HUES48 (cell line): ENCODE measurements around the gene USP4.

Experiments
- H3K27ac ChIP-seq: one replicate; pipeline ENCODE4 v1.7.0; 2013; ENCODE audit warnings: low read depth, low read length, inconsistent platforms
- H3K27me3 ChIP-seq: 2 replicates; pipeline ENCODE4 v1.6.1; 2013; ENCODE audit warnings: mild to moderate bottlenecking, low read length; ENCODE audit not compliant: control insufficient read depth, insufficient read depth
- H3K36me3 ChIP-seq: 2 replicates; pipeline ENCODE4 v1.6.1; 2013; ENCODE audit warnings: low read length; ENCODE audit not compliant: control insufficient read depth, insufficient read depth
- H3K4me1 ChIP-seq: 2 replicates; pipeline ENCODE4 v1.6.1; 2013; ENCODE audit warnings: mild to moderate bottlenecking, low read length; ENCODE audit not compliant: control insufficient read depth, insufficient read depth
- H3K4me3 ChIP-seq: 2 replicates; pipeline ENCODE4 v1.5.1; 2013; ENCODE audit warnings: mild to moderate bottlenecking, low read depth, low read length
- H3K9ac ChIP-seq: 2 replicates; pipeline ENCODE4 v1.6.1; 2013; ENCODE audit warnings: mild to moderate bottlenecking, low read depth, low read length, moderate library complexity
- H3K9me3 ChIP-seq: 2 replicates; pipeline ENCODE4 v1.6.1; 2013; ENCODE audit warnings: low read length; ENCODE audit not compliant: control insufficient read depth, insufficient read depth

Gene USP4

DNA sequence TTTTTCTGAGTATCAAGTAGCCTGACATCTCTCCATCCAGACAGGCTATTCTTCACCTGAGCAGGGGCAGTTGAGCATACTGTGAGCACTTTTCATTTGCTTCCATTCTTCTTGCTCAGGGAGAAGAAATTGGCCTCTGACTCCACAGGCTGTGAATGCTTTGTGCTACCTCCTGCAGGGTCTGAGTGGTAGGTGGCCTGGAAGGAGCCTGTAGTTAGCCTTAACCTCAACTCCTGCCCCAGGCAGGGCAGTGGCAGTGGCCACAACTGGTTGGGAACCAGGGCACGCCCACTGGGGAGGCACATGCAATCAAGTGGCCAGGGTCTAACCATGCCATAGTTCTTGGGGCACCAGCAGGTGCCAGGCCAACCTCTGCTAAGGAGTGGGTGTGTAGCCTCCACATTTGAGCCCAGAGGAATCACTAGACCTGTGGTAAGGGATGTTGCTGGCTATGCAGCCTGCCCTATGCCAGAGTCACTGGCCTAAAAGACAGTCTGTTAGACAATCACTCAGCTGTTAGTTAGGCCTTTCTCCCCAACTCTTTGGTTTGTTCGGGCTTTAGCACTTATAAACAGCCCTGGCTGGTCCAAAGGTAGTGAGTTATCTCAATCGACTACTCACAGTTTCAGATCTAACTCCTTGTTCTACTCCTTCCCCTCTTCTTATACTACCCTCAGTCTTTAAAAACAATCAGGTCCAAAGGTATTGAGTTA is 70.3 kb downstream of the USP4 start:
- Histone ChIP-seq H3K9ac (no peak overlapping the region), H3K4me1 (no peaks in the 10 kb centered on the region), H3K27me3 (no peaks in the 10 kb centered on the region), H3K36me3 (no peaks in the 10 kb centered on the region), H3K9me3 (no peaks in the 10 kb centered on the region), H3K27ac (no peak overlapping the region), H3K4me3 (no peak overlapping the region)

DNA sequence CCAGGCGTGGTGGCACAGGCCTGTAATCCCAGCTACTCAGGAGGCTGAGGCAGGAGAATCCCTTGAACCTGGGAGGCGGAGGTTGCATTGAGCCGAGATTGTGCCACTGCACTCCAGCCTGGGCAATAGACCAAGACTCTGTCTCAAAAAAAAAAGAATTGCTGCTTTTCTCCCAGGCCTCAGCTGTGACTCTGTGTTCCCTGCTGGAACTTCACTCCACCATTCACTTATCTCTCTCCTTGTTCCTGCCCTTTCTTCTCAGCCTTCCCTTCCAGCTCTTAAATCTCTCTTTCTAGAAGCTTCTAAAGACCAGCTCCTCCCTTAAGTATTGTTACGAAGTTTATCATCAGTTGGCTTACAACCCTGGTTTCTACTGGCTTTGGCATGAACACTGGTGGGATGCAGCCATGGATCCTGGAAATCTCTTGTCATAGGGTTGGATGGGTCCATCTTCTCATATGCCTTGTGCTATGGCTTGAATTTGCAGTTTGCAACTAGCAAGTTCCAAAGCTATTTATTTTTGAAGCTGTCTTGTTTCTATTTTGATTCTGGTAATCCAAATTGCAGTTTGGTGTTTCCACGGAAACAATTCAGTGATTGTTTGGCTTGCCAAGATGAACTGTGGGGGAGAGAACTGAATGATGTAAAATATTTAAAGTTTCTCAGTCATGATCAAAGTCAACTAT is 73.3 kb downstream of the USP4 start:
- Histone ChIP-seq H3K4me3 (no peak overlapping the region), H3K4me1 (no peaks in the 10 kb centered on the region), H3K9me3 (no peaks in the 10 kb centered on the region), H3K27me3 (no peaks in the 10 kb centered on the region), H3K9ac (no peak overlapping the region), H3K36me3 (no peaks in the 10 kb centered on the region), H3K27ac (no peak overlapping the region)

DNA sequence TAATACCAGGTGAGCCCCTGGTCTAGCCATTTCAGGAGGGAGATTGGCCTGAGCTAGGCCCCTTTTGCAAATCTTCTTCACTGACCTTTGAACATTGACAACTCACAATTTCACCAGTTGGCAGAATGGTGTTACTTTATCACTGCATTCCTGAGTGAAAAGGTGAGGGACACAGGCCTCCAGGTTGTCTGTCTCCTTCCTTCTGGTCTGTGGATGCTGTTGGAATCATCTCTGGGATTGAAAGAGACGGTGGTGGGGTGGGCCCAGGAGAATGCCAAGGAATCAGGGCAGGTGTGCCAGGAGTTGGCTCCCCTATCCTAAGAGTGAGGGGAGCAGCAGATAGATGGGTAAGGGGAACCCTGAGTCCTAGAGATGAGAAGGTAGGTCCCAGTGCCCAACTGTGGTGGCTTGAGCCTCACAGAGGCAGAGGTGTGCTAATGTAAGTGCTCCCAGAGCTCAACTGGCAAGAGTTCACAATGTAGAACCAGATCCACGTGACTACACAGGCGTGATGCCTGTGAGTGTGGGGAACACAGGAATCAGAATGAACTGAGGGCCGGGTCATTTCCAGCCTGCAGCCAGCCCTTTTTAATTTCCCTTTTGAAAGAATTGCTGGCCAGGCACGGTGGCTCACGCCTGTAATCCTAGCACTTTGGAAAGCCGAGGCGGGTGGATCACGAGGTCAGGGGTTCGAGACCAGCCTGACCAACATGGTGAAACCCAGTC is 74.0 kb downstream of the USP4 start:
- Histone ChIP-seq H3K27ac (no peak overlapping the region), H3K9me3 (no peaks in the 10 kb centered on the region), H3K9ac (no peak overlapping the region), H3K36me3 (no peaks in the 10 kb centered on the region), H3K27me3 (no peaks in the 10 kb centered on the region), H3K4me3 (no peak overlapping the region), H3K4me1 (no peaks in the 10 kb centered on the region)

DNA sequence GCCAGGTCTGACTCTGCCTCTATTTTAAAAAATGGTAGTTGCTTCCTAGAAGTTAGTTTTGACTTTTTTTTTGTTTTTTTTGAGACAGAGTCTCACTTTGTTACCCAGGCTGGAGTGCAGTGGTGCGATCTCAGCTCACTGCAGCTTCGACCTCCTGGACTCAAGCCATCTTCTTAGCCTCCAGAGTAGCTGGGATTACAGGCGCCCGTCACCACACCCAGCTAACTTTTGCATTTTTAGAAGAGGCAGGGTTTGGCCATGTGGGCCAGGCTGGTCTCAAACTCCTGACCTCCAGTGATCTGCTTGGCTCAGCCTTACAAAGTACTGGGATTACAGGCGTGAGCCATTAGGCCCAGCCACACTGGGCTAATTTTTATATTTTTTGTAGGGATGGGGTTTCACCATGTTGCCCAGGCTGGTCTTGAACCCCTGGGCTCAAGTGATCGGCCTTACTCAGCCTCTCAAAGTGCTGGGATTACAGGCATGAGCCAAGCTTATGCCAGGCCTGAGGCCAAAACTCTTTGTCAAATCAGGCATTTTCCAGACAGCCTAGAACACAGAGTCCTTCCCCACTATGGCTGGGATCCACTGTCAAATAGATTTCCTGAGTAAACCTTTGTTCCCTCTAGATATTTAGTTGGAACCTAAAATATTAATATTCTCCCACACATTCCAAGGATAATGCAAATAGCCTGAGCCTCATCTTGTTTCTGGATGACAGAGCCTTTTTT is 76.5 kb downstream of the USP4 start:
- H3K36me3 ChIP-seq = no peaks in the 10 kb centered on the region
- no peak overlapping the region for H3K4me3 ChIP-seq
- no peaks in the 10 kb centered on the region for H3K9me3 ChIP-seq
- H3K4me1 ChIP-seq = no peaks in the 10 kb centered on the region
- H3K9ac ChIP-seq = no peak overlapping the region
- H3K27me3 ChIP-seq = no peaks in the 10 kb centered on the region
- H3K27ac ChIP-seq = no peak overlapping the region

DNA sequence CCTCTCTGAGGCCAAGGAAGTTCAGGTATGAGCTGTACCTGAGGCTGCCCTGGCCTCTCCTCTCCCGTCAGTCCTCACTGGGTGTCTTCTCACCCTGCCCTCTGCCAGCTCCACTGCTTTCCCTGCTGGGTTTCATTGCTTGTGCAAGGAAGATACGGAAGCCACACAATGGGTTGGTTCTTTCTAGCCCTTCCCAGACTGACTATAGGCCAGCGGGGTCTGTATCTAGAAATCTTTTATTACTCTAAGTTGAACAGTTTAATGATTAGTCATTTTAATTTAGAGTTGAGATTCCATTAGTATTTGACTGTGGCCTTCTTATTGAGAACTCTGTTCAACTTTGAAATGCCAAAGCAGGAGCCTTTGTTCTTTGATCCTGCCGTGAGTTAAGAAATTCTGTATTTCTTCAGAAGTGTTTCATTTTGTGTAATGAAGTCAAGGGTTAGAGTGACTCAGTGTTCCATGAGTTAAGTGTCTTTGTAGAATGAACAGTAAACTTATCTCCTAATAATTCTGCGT is 79.0 kb downstream of the USP4 start:
- no peaks in the 10 kb centered on the region for H3K36me3 ChIP-seq
- no peaks in the 10 kb centered on the region for H3K27me3 ChIP-seq
- H3K27ac ChIP-seq = no peak overlapping the region
- no peak overlapping the region for H3K9ac ChIP-seq
- H3K9me3 ChIP-seq = no peaks in the 10 kb centered on the region
- H3K4me3 ChIP-seq = no peak overlapping the region
- no peaks in the 10 kb centered on the region for H3K4me1 ChIP-seq

DNA sequence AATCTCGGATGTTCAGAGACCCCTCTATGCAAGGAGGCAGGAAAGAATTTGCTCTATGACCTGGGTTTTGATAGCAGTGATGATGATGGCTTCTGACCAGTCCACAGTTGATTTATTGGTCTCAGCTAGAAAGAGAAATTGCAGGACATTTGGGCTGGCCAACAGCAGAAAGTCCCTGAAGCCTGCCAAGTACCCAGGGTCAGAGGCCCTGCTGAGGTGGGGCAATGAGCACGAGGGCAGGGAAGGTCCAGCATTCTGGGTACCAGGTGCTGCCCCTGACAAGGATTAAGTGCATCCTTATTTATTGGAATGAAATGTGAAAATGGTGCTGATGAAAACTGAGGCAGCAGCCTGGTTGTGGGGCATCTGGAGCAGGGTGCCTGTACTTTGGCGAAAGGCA is 82.7 kb downstream of the USP4 start:
- H3K9me3 ChIP-seq = no peaks in the 10 kb centered on the region
- no peaks in the 10 kb centered on the region for H3K36me3 ChIP-seq
- H3K4me3 ChIP-seq = no peak overlapping the region
- H3K27me3 ChIP-seq = no peaks in the 10 kb centered on the region
- H3K27ac ChIP-seq = no peak overlapping the region
- H3K4me1 ChIP-seq = no peaks in the 10 kb centered on the region
- H3K9ac ChIP-seq = no peak overlapping the region

DNA sequence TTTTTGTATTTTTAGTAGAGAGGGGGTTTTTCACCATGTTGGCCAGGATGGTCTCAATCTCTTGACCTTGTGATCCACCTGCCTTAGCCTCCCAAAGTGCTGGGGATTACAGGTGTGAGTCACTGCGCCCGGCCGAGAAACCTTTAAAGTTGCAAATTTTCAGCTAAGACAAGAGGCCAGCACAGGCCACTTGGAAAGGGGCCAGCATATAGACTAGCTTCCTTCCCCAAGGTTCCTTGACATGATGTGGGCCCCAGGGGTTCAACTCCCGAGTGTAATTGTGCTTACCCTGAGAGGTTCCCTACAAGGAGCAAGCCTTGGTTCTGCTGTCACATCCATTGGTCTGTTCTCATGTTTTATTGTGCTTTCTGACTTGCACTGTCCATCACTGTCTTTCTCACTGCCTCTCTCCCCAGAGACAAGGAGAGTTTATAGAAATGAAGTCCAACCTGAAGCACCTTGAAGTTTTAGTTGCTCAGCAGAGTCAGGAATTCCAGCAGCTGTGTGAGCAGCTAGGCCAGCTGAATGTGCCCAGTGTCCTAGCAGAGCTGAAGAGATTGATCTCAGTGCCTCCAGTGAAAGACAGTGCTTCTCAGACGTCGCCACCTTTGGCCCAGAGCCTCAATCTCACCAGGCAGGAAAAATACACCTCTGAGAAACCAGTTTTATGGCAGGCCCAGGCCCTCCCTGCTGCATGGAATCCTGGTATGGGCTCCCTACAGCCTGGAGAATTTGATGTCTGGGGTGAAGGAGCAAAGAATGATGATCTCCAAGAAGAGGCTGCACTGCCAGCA is 83.9 kb downstream of the USP4 start:
- H3K27ac ChIP-seq = no peak overlapping the region
- H3K9ac ChIP-seq = no peak overlapping the region
- no peaks in the 10 kb centered on the region for H3K27me3 ChIP-seq
- H3K36me3 ChIP-seq = no peaks in the 10 kb centered on the region
- no peaks in the 10 kb centered on the region for H3K9me3 ChIP-seq
- H3K4me1 ChIP-seq = no peaks in the 10 kb centered on the region
- H3K4me3 ChIP-seq = no peak overlapping the region

DNA sequence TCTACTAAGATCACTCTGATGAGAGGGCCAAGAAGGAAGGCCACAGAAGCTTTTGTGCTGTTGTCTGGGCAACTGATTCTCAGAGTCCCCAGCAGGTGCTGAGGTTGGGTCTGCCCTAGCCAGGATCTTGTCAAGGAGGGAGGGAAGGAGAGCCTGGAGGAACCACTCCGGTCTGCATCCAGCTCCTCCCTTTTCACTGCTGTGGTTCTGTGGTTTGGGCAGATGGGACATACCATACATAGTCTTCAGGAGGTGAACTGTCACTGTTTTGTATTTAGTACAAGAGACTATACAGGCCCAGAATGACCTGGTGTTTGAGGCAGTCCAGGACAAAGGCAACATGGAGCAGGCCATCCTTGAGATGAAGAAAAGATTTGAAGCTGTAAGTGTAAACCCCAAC is 84.7 kb downstream of the USP4 start:
- H3K9me3 ChIP-seq = no peaks in the 10 kb centered on the region
- H3K4me3 ChIP-seq = no peak overlapping the region
- H3K4me1 ChIP-seq = no peaks in the 10 kb centered on the region
- H3K9ac ChIP-seq = no peak overlapping the region
- no peaks in the 10 kb centered on the region for H3K27me3 ChIP-seq
- H3K36me3 ChIP-seq = no peaks in the 10 kb centered on the region
- no peak overlapping the region for H3K27ac ChIP-seq

DNA sequence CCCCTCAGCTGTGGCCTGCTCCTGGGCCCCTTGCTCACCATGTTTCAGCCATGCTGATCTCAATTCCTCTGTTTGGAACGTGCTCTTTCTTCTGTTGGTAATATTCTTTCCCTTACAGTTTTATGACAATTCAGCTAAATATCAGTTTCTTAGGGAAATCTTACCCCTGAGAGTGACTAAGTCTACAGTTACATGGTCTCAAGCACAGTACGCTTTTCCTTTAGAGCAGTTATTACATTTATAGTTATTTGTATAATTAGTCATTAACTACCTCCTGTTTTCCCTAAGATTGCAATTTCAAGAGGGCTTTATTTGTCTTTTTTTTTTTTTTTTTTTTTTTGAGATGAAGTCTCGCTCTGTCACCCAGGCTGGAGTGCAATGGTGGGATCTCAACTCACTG is 86.3 kb downstream of the USP4 start:
- no peaks in the 10 kb centered on the region for H3K9me3 ChIP-seq
- H3K27me3 ChIP-seq = no peaks in the 10 kb centered on the region
- no peaks in the 10 kb centered on the region for H3K4me1 ChIP-seq
- H3K4me3 ChIP-seq = no peak overlapping the region
- H3K36me3 ChIP-seq = no peaks in the 10 kb centered on the region
- H3K9ac ChIP-seq = no peak overlapping the region
- H3K27ac ChIP-seq = no peak overlapping the region

DNA sequence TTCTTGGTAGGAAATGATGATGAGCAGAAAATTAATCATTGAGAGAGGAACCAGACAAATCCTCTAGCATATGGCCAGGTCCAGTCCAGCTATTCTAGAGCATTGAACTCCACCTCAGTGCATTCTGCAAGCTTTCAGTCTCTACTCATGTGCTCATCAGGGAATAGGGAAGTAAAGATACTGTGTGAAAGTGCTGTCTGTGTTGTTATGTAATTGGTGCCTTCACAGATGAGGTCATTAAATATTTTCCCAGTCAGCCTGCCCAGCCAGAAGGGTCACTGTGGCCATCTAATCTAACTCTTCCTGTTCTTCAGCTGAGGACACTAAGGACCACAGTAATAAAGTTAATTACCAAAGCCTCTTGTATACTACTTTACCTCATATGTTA is 91.0 kb downstream of the USP4 start:
- Histone ChIP-seq H3K4me3 (no peak overlapping the region), H3K27ac (no peak overlapping the region), H3K4me1 (no peaks in the 10 kb centered on the region), H3K27me3 (no peaks in the 10 kb centered on the region), H3K9me3 (no peaks in the 10 kb centered on the region), H3K36me3 (no peaks in the 10 kb centered on the region), H3K9ac (no peak overlapping the region)
